Measurements from ENCODE around the gene ADAMTS7. TPM values are rescaled to one million over a fixed set of nuclear protein-coding genes. Genes with fewer than 3 reads are reported as not detected.

The ADAMTS7 gene
- total and polyA plus RNA-seq, 2 of the 4 experiments (the other 2 are of a cell fraction) = 1.4 to 12.6 TPM

GRCh38 chr15:78730955-78731354 lies 80.3 kb downstream of the ADAMTS7 start:
- ChIA-PET POLR2A (ENCODE audit: unreplicated experiment) (no interaction called here), CTCF (no interaction called here)
- H3K27me3 ChIP-seq (ENCODE audit: control insufficient read depth, insufficient read depth, low read length) = peaks cover 40% of the 10 kb centered on the region
- no peak overlapping the region for H3K14ac ChIP-seq (replicated peaks; ENCODE audit: low read depth, low read length)
- no peak overlapping the region for H3K27ac ChIP-seq (ENCODE audit: insufficient read depth, low read length)
- no peaks in the 10 kb centered on the region for H3K79me1 ChIP-seq (ENCODE audit: low read depth in 1 of 2, low read length in 2 of 2)
- no peak overlapping the region for H2BK120ac ChIP-seq (ENCODE audit: low read depth, low read length)
- H2AK9ac ChIP-seq (replicated peaks; ENCODE audit: low read depth, low read length, poor library complexity) = no peak overlapping the region
- H2BK5ac ChIP-seq (ENCODE audit: low read depth, low read length, poor library complexity, severe bottlenecking) = no peak overlapping the region
- H3K9ac ChIP-seq (ENCODE audit: low read depth, low read length) = no peak overlapping the region
- no peak overlapping the region for H3K4me3 ChIP-seq (ENCODE audit: insufficient read depth, low read depth, low read length)
- no peak overlapping the region for H2BK15ac ChIP-seq (ENCODE audit: low read depth, low read length)
- H3K23ac ChIP-seq (ENCODE audit: low read depth, low read length) = no peak overlapping the region
- no peak overlapping the region for H3K18ac ChIP-seq (ENCODE audit: low read depth, low read length)
- H3K4me1 ChIP-seq (ENCODE audit: control insufficient read depth, insufficient read depth, low read length) = no peaks in the 10 kb centered on the region
- no peaks in the 10 kb centered on the region for H3K9me1 ChIP-seq (ENCODE audit: insufficient read depth, low read length)
- intact Hi-C loops (cut with micrococcal nuclease) (no loop called here), dilution Hi-C loops (cut with HindIII; ENCODE audit: low sequenced_read_pairs, unreplicated experiment) (no loop called here), in situ Hi-C loops (cut with MboI; ENCODE audit: low sequenced_read_pairs) (no loop called here)
- no peak for ATAC-seq (ENCODE audit: low read depth)
- H4K5ac ChIP-seq (ENCODE audit: low read depth, low read length) = no peak overlapping the region
- no peak for TF ChIP-seq USF2 (IDR thresholded peaks at IDR 0.05; ENCODE audit: low read depth, low read length)
- no peak for TF ChIP-seq FOS (IDR thresholded peaks at IDR 0.05; ENCODE audit: low read depth, low read length)
- TF ChIP-seq CEBPB (IDR thresholded peaks at IDR 0.05; ENCODE audit: low read depth, low read length) = no peak
- no peak for TF ChIP-seq BHLHE40 (IDR thresholded peaks at IDR 0.05; ENCODE audit: low read depth, low read length)
- no peak for TF ChIP-seq MAFK (IDR thresholded peaks at IDR 0.05; ENCODE audit: low read depth, low read length)
- no peak for TF ChIP-seq RCOR1 (IDR thresholded peaks at IDR 0.05; ENCODE audit: insufficient replicate concordance, low read length)
- TF ChIP-seq SMC3 (IDR thresholded peaks at IDR 0.05; ENCODE audit: low read depth, low read length) = no peak
- TF ChIP-seq RAD21 (IDR thresholded peaks at IDR 0.05; ENCODE audit: low read length) = no peak
- no peak for TF ChIP-seq ELK1 (IDR thresholded peaks at IDR 0.05; ENCODE audit: borderline replicate concordance, low read depth, low read length)
- TF ChIP-seq MAZ (IDR thresholded peaks at IDR 0.05; ENCODE audit: borderline replicate concordance, low read depth, low read length) = no peak
- no peak for TF ChIP-seq POLR2A (IDR thresholded peaks at IDR 0.05; ENCODE audit: low read depth, low read length)
- TF ChIP-seq RFX5 (IDR thresholded peaks at IDR 0.05; ENCODE audit: low read depth, low read length) = no peak
- no peak overlapping the region for H3K4me2 ChIP-seq (ENCODE audit: low read depth, low read length)
- H4K91ac ChIP-seq (ENCODE audit: insufficient read depth, low read depth, low read length) = no peak overlapping the region
- no peaks in the 10 kb centered on the region for H4K20me1 ChIP-seq (ENCODE audit: insufficient read depth, low read length)
- no peaks in the 10 kb centered on the region for H3K36me3 ChIP-seq (ENCODE audit: control insufficient read depth, insufficient read depth, low read length)
- H3K4ac ChIP-seq (ENCODE audit: low read depth, low read length) = no peak overlapping the region
- no peaks in the 10 kb centered on the region for H3K9me3 ChIP-seq (ENCODE audit: control insufficient read depth, insufficient read depth, low read length)
- H2BK20ac ChIP-seq (ENCODE audit: low read depth, low read length) = no peak overlapping the region
- no peak overlapping the region for H3K56ac ChIP-seq (ENCODE audit: extremely low read depth, insufficient read depth, low read length)
- no peak overlapping the region for H2AFZ ChIP-seq (replicated peaks; ENCODE audit: low read length, poor library complexity)
- WGBS, 2 experiments (ENCODE audit: extremely low coverage in 2 of 2, insufficient read length in 1 of 2) = 67% methylated on average over 3 of the region's 6 CpGs; no CpG with 5 or more reads in 1 of the 2 experiments
- H2AK5ac ChIP-seq (ENCODE audit: low read depth, low read length) = no peak overlapping the region
- no peak overlapping the region for H4K8ac ChIP-seq (ENCODE audit: low read depth in 2 of 2, low read length in 2 of 2)
- DNase-seq = no peak
- BruUV-seq (replicated peaks) = no TSS peak

All from IMR-90 (cell line).